Kidney (tissue), 14 donors: ENCODE measurements around the gene WSCD1. TPM values are rescaled to one million over a fixed set of nuclear protein-coding genes. Genes with fewer than 3 reads are reported as not detected.
A peak's percentile ranks its signal among the peaks of the same experiment; 100 is the strongest.

Experiments used
- DNase-seq, 5 donors: peaks; one replicate each; pipeline ENCODE4 v3.0.0-alpha.2; 2013 to 2020
- FAIRE-seq: peaks from 2 replicates; lab custom pipeline; 2012; peaks lifted over from hg19 to GRCh38; lab: Jason Lieb, UNC
- H3K27ac ChIP-seq, 2 donors: one replicate each; pipeline ENCODE4 v1.7.0; 2013; ENCODE audit warnings: low read depth in 2 of 2, low read length in 2 of 2, inconsistent platforms in 1 of 2
- H3K27me3 ChIP-seq: one replicate; pipeline ENCODE4 v1.7.1; 2013; ENCODE audit warnings: low read length, inconsistent platforms; ENCODE audit not compliant: control insufficient read depth, insufficient read depth
- H3K36me3 ChIP-seq, 3 donors: one replicate each; pipeline versions ENCODE4 v1.7.0 to v1.7.1; 2013; ENCODE audit warnings: low read length in 3 of 3, control low read depth in 1 of 3, inconsistent platforms in 1 of 3; ENCODE audit not compliant: insufficient read depth in 3 of 3, control insufficient read depth in 2 of 3
- H3K4me1 ChIP-seq, 3 donors: one replicate each; pipeline versions ENCODE4 v1.7.0 to v1.7.1; 2013; ENCODE audit warnings: low read length in 3 of 3, inconsistent platforms in 1 of 3, low read depth in 1 of 3; ENCODE audit not compliant: control insufficient read depth in 2 of 3, insufficient read depth in 2 of 3
- H3K4me3 ChIP-seq, 3 donors: one replicate each; pipeline versions ENCODE4 v1.7.0 to v1.8.1; 2013; ENCODE audit warnings: low read length in 3 of 3, control low read depth in 1 of 3, inconsistent platforms in 1 of 3
- H3K9ac ChIP-seq, 3 donors: one replicate each; pipeline versions ENCODE4 v1.7.0 to v1.7.1; 2013; ENCODE audit warnings: low read length in 3 of 3, control low read depth in 1 of 3, inconsistent platforms in 1 of 3
- H3K9me3 ChIP-seq, 3 donors: one replicate each; pipeline versions ENCODE4 v1.7.0 to v1.7.1; 2013; ENCODE audit warnings: low read length in 3 of 3, control low read depth in 1 of 3, inconsistent platforms in 1 of 3; ENCODE audit not compliant: control insufficient read depth in 2 of 3, insufficient read depth in 1 of 3
- CTCF ChIP-seq: IDR thresholded peaks from 3 replicates; pipeline ENCODE4 v1.5.1; 2012; ENCODE audit warnings: mild to moderate bottlenecking, moderate library complexity, borderline replicate concordance; ENCODE audit not compliant: insufficient read depth; ENCODE audit errors: extremely low read depth
- intact Hi-C: fragments of 100-400 bp; cut with DNase I; formaldehyde crosslinking; loops from one replicate; pipeline ENCODE4 v1.11.1; 2022
- polyA plus RNA-seq: library from polyadenylated mRNA; stranded (reverse); fragments of 350-450 nt; fragmentation: Illumina TruSeq; extraction: RNeasy Lipid Tissue Mini Kit (QIAGEN cat#74804); gene quantifications from one replicate; pipeline ENCODE4 v1.2.3, GENCODE V29; 2014; ENCODE audit warnings: low read depth, low replicate concordance; ENCODE audit not compliant: insufficient read depth
- total RNA-seq: library from RNA; stranded (reverse); fragmentation: NEBNext Ultra II Directional; extraction: Animal tissue kit (Norgen Biotek cat#: 25700); gene quantifications from one replicate; pipeline ENCODE4 v1.2.1, GENCODE V29; 2021
- donor health status: control.
- donor health status: control.
- donor health status: control.
- donor health status: control.
- donor health status: control.
- donor health status: DM: yes; HTN: yes; CAD: no.
- donor health status: Normal renal cell carcinoma (clear cell type).

The WSCD1 gene
- total and polyA plus RNA-seq, 2 donors from 2014 or later = 5.4 to 14.5 TPM

- FAIRE-seq = no peak
- Histone ChIP-seq H3K36me3 (no peaks in the 10 kb centered on the region), H3K4me3 (no peak overlapping the region), H3K27ac (no peak overlapping the region), H3K27me3 (no peaks in the 10 kb centered on the region), H3K9me3 (no peaks in the 10 kb centered on the region), H3K4me1 (no peaks in the 10 kb centered on the region), H3K9ac (no peak overlapping the region)
- intact Hi-C loops = no loop called here
- no peak for TF ChIP-seq CTCF
- no peak for DNase-seq
These were observed 89.5 kb downstream of the WSCD1 start for GRCh38 chr17:6159541-6160231.

- DNase-seq = peak in 1 of 5 donors; percentile 43
- no peak overlapping the region for H3K4me3 ChIP-seq
- no peak for FAIRE-seq
- H3K27ac ChIP-seq = no peak overlapping the region
- no peaks in the 10 kb centered on the region for H3K4me1 ChIP-seq
- H3K9me3 ChIP-seq = no peaks in the 10 kb centered on the region
- no peaks in the 10 kb centered on the region for H3K36me3 ChIP-seq
- intact Hi-C loops = no loop called here
- TF ChIP-seq CTCF = no peak
- no peak overlapping the region for H3K9ac ChIP-seq
- H3K27me3 ChIP-seq = no peaks in the 10 kb centered on the region
These were observed 90.0 kb downstream of the WSCD1 start for GRCh38 chr17:6160232-6160555.

GRCh38 chr17:6160911-6161855, 91.0 kb downstream of the WSCD1 start:
- no peaks in the 10 kb centered on the region for H3K36me3 ChIP-seq
- H3K27ac ChIP-seq = no peak overlapping the region
- H3K9me3 ChIP-seq = no peaks in the 10 kb centered on the region
- H3K27me3 ChIP-seq = no peaks in the 10 kb centered on the region
- intact Hi-C loops = no loop called here
- DNase-seq (peak in 4 of 5 donors; percentile 21 to 72 (median 57)), FAIRE-seq (no peak)
- H3K4me3 ChIP-seq = no peak overlapping the region
- no peaks in the 10 kb centered on the region for H3K4me1 ChIP-seq
- no peak for TF ChIP-seq CTCF
- H3K9ac ChIP-seq = no peak overlapping the region
